ENCODE results near the gene LINS1. TPM values are rescaled to one million over a fixed set of nuclear protein-coding genes. Genes with fewer than 3 reads are reported as not detected.

The LINS1 gene
- total and polyA plus RNA-seq, 2 donors (not counting 1 experiment from before 2014, with no cell fraction given), result 14.3 to 46.4 TPM

- Histone ChIP-seq H4K20me1 (ENCODE audit: control insufficient read depth, insufficient read depth, low read length, poor library complexity, severe bottlenecking) (no peaks in the 10 kb centered on the region), H3K4me3 (ENCODE audit: control extremely low read depth in 1 of 5, extremely low read depth in 1 of 5, insufficient read depth in 1 of 5, low read depth in 2 of 5, low read length in 4 of 5) (no peak overlapping the region), H3K4me2 (replicated peaks; ENCODE audit: low read depth, low read length, poor library complexity, severe bottlenecking) (peak overlapping the region; percentile 37), H3K27me3 (replicated peaks in 1 of 4; ENCODE audit: control extremely low read depth in 1 of 4, control insufficient read depth in 3 of 4, insufficient read depth in 4 of 4, low read length in 3 of 4) (no peaks in the 10 kb centered on the region), H3K4me1 (ENCODE audit: control insufficient read depth in 2 of 2, insufficient read depth in 2 of 2, low read length in 2 of 2) (peaks cover 16 to 17% of the 10 kb centered on the region in 2 donors), H3K9me3 (ENCODE audit: control extremely low read depth in 1 of 3, control insufficient read depth in 2 of 3, insufficient read depth in 1 of 3, low read length in 2 of 3) (no peaks in the 10 kb centered on the region), H2AFZ (ENCODE audit: insufficient read depth, low read depth, low read length, poor library complexity, severe bottlenecking) (peak overlapping the region; percentile 29), H3K9ac (ENCODE audit: low read length) (peak overlapping the region; percentile 18), H3K27ac (ENCODE audit: low read length in 2 of 2) (peak overlapping the region in 1 of 2 donors; percentile 49), H3K36me3 (replicated peaks in 1 of 2; ENCODE audit: control extremely low read depth in 1 of 2, control insufficient read depth in 1 of 2, extremely low read depth in 1 of 2, insufficient read depth in 2 of 2, low read length in 1 of 2) (no peaks in the 10 kb centered on the region), H3K79me2 (ENCODE audit: control insufficient read depth, insufficient read depth, low read length) (peaks cover 94% of the 10 kb centered on the region)
- Mint-ChIP-seq H3K9me3 (ENCODE audit: insufficient read depth) (no peaks in the 10 kb centered on the region), H3K4me1 (peaks cover 33% of the 10 kb centered on the region), H3K4me3 (peak overlapping the region; percentile 60), H3K27me3 (no peaks in the 10 kb centered on the region), H3K27ac (peak overlapping the region; percentile 72)
- no peak for TF ChIP-seq EZH2 (IDR thresholded peaks at IDR 0.05; ENCODE audit: borderline replicate concordance, insufficient read depth, low read depth, low read length, poor library complexity, severe bottlenecking)
- no peak for TF ChIP-seq CTCF (IDR thresholded peaks at IDR 0.05)
- POLR2A ChIA-PET, result no interaction called here
- ATAC-seq (ENCODE audit: low read depth) (no peak), DNase-seq (peak; percentile 29)
- CTCF ChIA-PET, result interaction anchor here (0.6 to 1.2 kb wide), 2 partner anchors 247 to 673 kb away, joined by 3 to 4 read pairs; no protein-coding TSS in a partner anchor
- intact Hi-C loops (cut with micrococcal nuclease), result no loop called here
- WGBS (ENCODE audit: insufficient coverage), result 53% methylated on average over 7 of the region's 7 CpGs
These were observed 5.2 kb downstream of the LINS1 start for GRCh38 chr15:100596792-100597191.

GRCh38 chr15:100595964-100596363 lies 6.0 kb downstream of the LINS1 start:
- Histone ChIP-seq H3K9me3 (ENCODE audit: control extremely low read depth in 1 of 3, control insufficient read depth in 2 of 3, insufficient read depth in 1 of 3, low read length in 2 of 3) (no peaks in the 10 kb centered on the region), H3K27ac (ENCODE audit: low read length in 2 of 2) (no peak overlapping the region), H3K36me3 (replicated peaks in 1 of 2; ENCODE audit: control extremely low read depth in 1 of 2, control insufficient read depth in 1 of 2, extremely low read depth in 1 of 2, insufficient read depth in 2 of 2, low read length in 1 of 2) (no peaks in the 10 kb centered on the region), H2AFZ (ENCODE audit: insufficient read depth, low read depth, low read length, poor library complexity, severe bottlenecking) (no peak overlapping the region), H3K9ac (ENCODE audit: low read length) (no peak overlapping the region), H3K79me2 (ENCODE audit: control insufficient read depth, insufficient read depth, low read length) (peaks cover 91% of the 10 kb centered on the region), H3K4me1 (ENCODE audit: control insufficient read depth in 2 of 2, insufficient read depth in 2 of 2, low read length in 2 of 2) (peaks cover 9 to 12% of the 10 kb centered on the region in 2 donors), H3K4me2 (replicated peaks; ENCODE audit: low read depth, low read length, poor library complexity, severe bottlenecking) (no peak overlapping the region), H3K27me3 (replicated peaks in 1 of 4; ENCODE audit: control extremely low read depth in 1 of 4, control insufficient read depth in 3 of 4, insufficient read depth in 4 of 4, low read length in 3 of 4) (no peaks in the 10 kb centered on the region), H3K4me3 (ENCODE audit: control extremely low read depth in 1 of 5, extremely low read depth in 1 of 5, insufficient read depth in 1 of 5, low read depth in 2 of 5, low read length in 4 of 5) (no peak overlapping the region), H4K20me1 (ENCODE audit: control insufficient read depth, insufficient read depth, low read length, poor library complexity, severe bottlenecking) (no peaks in the 10 kb centered on the region)
- intact Hi-C loops (cut with micrococcal nuclease), result no loop called here
- no peak for DNase-seq
- ATAC-seq (ENCODE audit: low read depth), result no peak
- Mint-ChIP-seq H3K4me1 (peaks cover 33% of the 10 kb centered on the region), H3K27ac (no peak overlapping the region), H3K27me3 (no peaks in the 10 kb centered on the region), H3K9me3 (ENCODE audit: insufficient read depth) (no peaks in the 10 kb centered on the region), H3K4me3 (no peak overlapping the region)
- 100% methylated on average over 1 of the region's 3 CpGs for WGBS (ENCODE audit: insufficient coverage)
- TF ChIP-seq EZH2 (IDR thresholded peaks at IDR 0.05; ENCODE audit: borderline replicate concordance, insufficient read depth, low read depth, low read length, poor library complexity, severe bottlenecking) (no peak), CTCF (IDR thresholded peaks at IDR 0.05) (no peak)
- POLR2A ChIA-PET, result no interaction called here
- CTCF ChIA-PET, result interaction anchor here (1.2 kb wide), 1 partner anchor 246 kb away, joined by 4 read pairs; no protein-coding TSS in a partner anchor
